ENCODE results near the gene RNU1-1.
"Not testable (repeated sequence)": the region's sequence is repeated elsewhere in the genome, so short reads cannot be mapped to it uniquely, and the experiment has no call there.

- TF ChIP-seq ATF3 (IDR thresholded peaks at IDR 0.05); CTCF (IDR thresholded peaks at IDR 0.05; ENCODE audit: low read depth, low read length, missing input control); MAX (IDR thresholded peaks at IDR 0.05); TAF1 (conservative IDR thresholded peaks at IDR 0.05); HNF4A (conservative IDR thresholded peaks at IDR 0.05); REST (IDR thresholded peaks at IDR 0.05); EGR1 (IDR thresholded peaks at IDR 0.05; ENCODE audit: low read depth in 2 of 2); RAD21 (IDR thresholded peaks at IDR 0.05); YY1 (IDR thresholded peaks at IDR 0.05): not testable (repeated sequence)
Measured at GRCh38 chr1:16534239-16534828, 20.2 kb upstream of the RNU1-1 start.

All from liver (tissue), 3 donors.